ENCODE measurements around the gene CCDC138. TPM values are rescaled to one million over a fixed set of nuclear protein-coding genes. Genes with fewer than 3 reads are reported as not detected.

CCDC138 gene
- total RNA-seq, 1 experiment from 2014 or later: 16.6 TPM

GRCh38 chr2:108921096-108922030 is 134.8 kb downstream of the CCDC138 start:
- Histone ChIP-seq H3K27me3 (replicated peaks) (peaks cover 9% of the 10 kb centered on the region), H3K36me3 (no peaks in the 10 kb centered on the region), H3K9me3 (replicated peaks) (no peaks in the 10 kb centered on the region; the same call in 1 of the 2 replicates), H3K4me1 (replicated peaks) (0 out of 2 replicates have a peak, but pooled peaks cover 4% of the 10 kb centered on the region), H3K27ac (no peak overlapping the region), H3K4me3 (no peak overlapping the region)
- peak in 1 of 2 experiments; percentile 27 for DNase-seq (ENCODE audit: low read depth in 1 of 2, low spot score in 2 of 2)

GRCh38 chr2:108922141-108922915 is 135.8 kb downstream of the CCDC138 start:
- Histone ChIP-seq H3K4me1 (replicated peaks) (0 out of 2 replicates have a peak, but pooled peaks cover 2% of the 10 kb centered on the region), H3K27me3 (replicated peaks) (peaks cover 9% of the 10 kb centered on the region), H3K27ac (no peak overlapping the region), H3K4me3 (no peak overlapping the region), H3K9me3 (replicated peaks) (no peaks in the 10 kb centered on the region; the same call in 1 of the 2 replicates), H3K36me3 (no peaks in the 10 kb centered on the region)
- peak in 1 of 2 experiments; percentile 30 for DNase-seq (ENCODE audit: low read depth in 1 of 2, low spot score in 2 of 2)

- Histone ChIP-seq H3K27me3 (replicated peaks) (peaks cover 9% of the 10 kb centered on the region; the same call in 1 of the 2 replicates), H3K9me3 (replicated peaks) (no peaks in the 10 kb centered on the region), H3K4me3 (no peak overlapping the region), H3K4me1 (replicated peaks) (no peaks in the 10 kb centered on the region), H3K36me3 (no peaks in the 10 kb centered on the region), H3K27ac (no peak overlapping the region)
- DNase-seq (ENCODE audit: low read depth in 1 of 2, low spot score in 2 of 2): no peak
Observed at GRCh38 chr2:108923019-108923700, 136.6 kb downstream of the CCDC138 start.

- H3K36me3 ChIP-seq: no peaks in the 10 kb centered on the region
- H3K4me1 ChIP-seq (replicated peaks): no peaks in the 10 kb centered on the region
- H3K9me3 ChIP-seq (replicated peaks): no peaks in the 10 kb centered on the region
- H3K4me3 ChIP-seq: no peak overlapping the region
- peaks cover 7% of the 10 kb centered on the region; the same call in 1 of the 2 replicates for H3K27me3 ChIP-seq (replicated peaks)
- H3K27ac ChIP-seq: no peak overlapping the region
- no peak for DNase-seq (ENCODE audit: low read depth in 1 of 2, low spot score in 2 of 2)
Observed at GRCh38 chr2:108923736-108924579, 137.4 kb downstream of the CCDC138 start.

GRCh38 chr2:108924580-108925251 is 138.1 kb downstream of the CCDC138 start:
- Histone ChIP-seq H3K27me3 (replicated peaks) (peaks cover 7% of the 10 kb centered on the region; the same call in 1 of the 2 replicates), H3K4me3 (no peak overlapping the region), H3K27ac (no peak overlapping the region), H3K36me3 (no peaks in the 10 kb centered on the region), H3K4me1 (replicated peaks) (no peaks in the 10 kb centered on the region), H3K9me3 (replicated peaks) (no peaks in the 10 kb centered on the region)
- DNase-seq (ENCODE audit: low read depth in 1 of 2, low spot score in 2 of 2): no peak

GRCh38 chr2:108925286-108925685 is 138.7 kb downstream of the CCDC138 start:
- no peak overlapping the region for H3K4me3 ChIP-seq
- no peaks in the 10 kb centered on the region for H3K4me1 ChIP-seq (replicated peaks)
- H3K27me3 ChIP-seq (replicated peaks): peaks cover 7% of the 10 kb centered on the region; the same call in 1 of the 2 replicates
- H3K9me3 ChIP-seq (replicated peaks): no peaks in the 10 kb centered on the region
- DNase-seq (ENCODE audit: low read depth in 1 of 2, low spot score in 2 of 2): no peak
- H3K27ac ChIP-seq: no peak overlapping the region
- no peaks in the 10 kb centered on the region for H3K36me3 ChIP-seq

- no peak overlapping the region for H3K4me3 ChIP-seq
- no peaks in the 10 kb centered on the region for H3K36me3 ChIP-seq
- H3K27ac ChIP-seq: no peak overlapping the region
- H3K4me1 ChIP-seq (replicated peaks): no peaks in the 10 kb centered on the region
- no peaks in the 10 kb centered on the region for H3K9me3 ChIP-seq (replicated peaks)
- DNase-seq (ENCODE audit: low read depth in 1 of 2, low spot score in 2 of 2): no peak
- peaks cover 7% of the 10 kb centered on the region; the same call in 1 of the 2 replicates for H3K27me3 ChIP-seq (replicated peaks)
Observed at GRCh38 chr2:108925735-108926134, 139.2 kb downstream of the CCDC138 start.

Other genes with a start within 250 kb of the CCDC138 start
- gene RANBP2, start 67.3 kb upstream of the CCDC138 start, total RNA-seq (2014; rRNA removed; shearing (Covaris generic)): 44.6 and 64.2 TPM in 2 replicates
- not detected in 2 replicates for gene EDAR, start 202.4 kb downstream of the CCDC138 start, total RNA-seq (2014; rRNA removed; shearing (Covaris generic))

Measured in SJSA1 (cell line).